Measurements from ENCODE around the gene TIGD3.

- TF ChIP-seq, protein P1, sequence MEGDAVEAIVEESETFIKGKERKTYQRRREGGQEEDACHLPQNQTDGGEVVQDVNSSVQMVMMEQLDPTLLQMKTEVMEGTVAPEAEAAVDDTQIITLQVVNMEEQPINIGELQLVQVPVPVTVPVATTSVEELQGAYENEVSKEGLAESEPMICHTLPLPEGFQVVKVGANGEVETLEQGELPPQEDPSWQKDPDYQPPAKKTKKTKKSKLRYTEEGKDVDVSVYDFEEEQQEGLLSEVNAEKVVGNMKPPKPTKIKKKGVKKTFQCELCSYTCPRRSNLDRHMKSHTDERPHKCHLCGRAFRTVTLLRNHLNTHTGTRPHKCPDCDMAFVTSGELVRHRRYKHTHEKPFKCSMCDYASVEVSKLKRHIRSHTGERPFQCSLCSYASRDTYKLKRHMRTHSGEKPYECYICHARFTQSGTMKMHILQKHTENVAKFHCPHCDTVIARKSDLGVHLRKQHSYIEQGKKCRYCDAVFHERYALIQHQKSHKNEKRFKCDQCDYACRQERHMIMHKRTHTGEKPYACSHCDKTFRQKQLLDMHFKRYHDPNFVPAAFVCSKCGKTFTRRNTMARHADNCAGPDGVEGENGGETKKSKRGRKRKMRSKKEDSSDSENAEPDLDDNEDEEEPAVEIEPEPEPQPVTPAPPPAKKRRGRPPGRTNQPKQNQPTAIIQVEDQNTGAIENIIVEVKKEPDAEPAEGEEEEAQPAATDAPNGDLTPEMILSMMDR (IDR thresholded peaks at IDR 0.05) = no peak
- TF ChIP-seq EP300 (IDR thresholded peaks at IDR 0.05) = no peak
- no peak for TF ChIP-seq POLR2A (IDR thresholded peaks at IDR 0.05)
Observed at GRCh38 chr11:65310215-65310614, 44.3 kb upstream of the TIGD3 start.

Data from tibial nerve (tissue), 4 donors.